ENCODE results near the gene OR51M1.
A peak's percentile ranks its signal among the peaks of the same experiment; 100 is the strongest.
"Not testable (repeated sequence)": the region's sequence is repeated elsewhere in the genome, so short reads cannot be mapped to it uniquely, and the experiment has no call there.

OR51M1 gene

GRCh38 chr11:5383576-5383975 is at the start of gene OR51M1:
OR51M1 (plus strand) TSS chr11:5383812; CDS start chr11:5389399, 5,587 bp downstream.
- no peak for DNase-seq (ENCODE audit: low read depth in 1 of 2, low spot score in 1 of 2)

GRCh38 chr11:5335170-5335569 is 48.4 kb upstream of the OR51M1 start:
- DNase-seq (ENCODE audit: low read depth in 1 of 2, low spot score in 1 of 2): no peak

- no peak for DNase-seq (ENCODE audit: low read depth in 1 of 2, low spot score in 1 of 2)
Measured at GRCh38 chr11:5336331-5336730, 47.3 kb upstream of the OR51M1 start.

GRCh38 chr11:5337253-5337652 is 46.4 kb upstream of the OR51M1 start:
- not testable (repeated sequence) for DNase-seq (ENCODE audit: low read depth in 1 of 2, low spot score in 1 of 2)

GRCh38 chr11:5339771-5340322 is 43.8 kb upstream of the OR51M1 start:
- DNase-seq (ENCODE audit: low read depth in 1 of 2, low spot score in 1 of 2): no peak

- DNase-seq (ENCODE audit: low read depth in 1 of 2, low spot score in 1 of 2): no peak
Measured at GRCh38 chr11:5343474-5344335, 39.9 kb upstream of the OR51M1 start, which contains the start of gene OR51B5. OR51B5 (minus strand) TSS chr11:5343524; CDS start chr11:5343524, 0 bp downstream.

GRCh38 chr11:5345831-5346230 is 37.8 kb upstream of the OR51M1 start:
- DNase-seq (ENCODE audit: low read depth in 1 of 2, low spot score in 1 of 2): no peak

- DNase-seq (ENCODE audit: low read depth in 1 of 2, low spot score in 1 of 2): no peak
Measured at GRCh38 chr11:5348551-5349194, 34.9 kb upstream of the OR51M1 start.

GRCh38 chr11:5349550-5349949 is 34.1 kb upstream of the OR51M1 start:
- DNase-seq (ENCODE audit: low read depth in 1 of 2, low spot score in 1 of 2): no peak

GRCh38 chr11:5351208-5351607 is 32.4 kb upstream of the OR51M1 start, which contains the start of gene OR51B6:
OR51B6 (plus strand) TSS chr11:5351508; CDS start chr11:5351508, 0 bp downstream.
- no peak for DNase-seq (ENCODE audit: low read depth in 1 of 2, low spot score in 1 of 2)

GRCh38 chr11:5356031-5356430 is 27.6 kb upstream of the OR51M1 start:
- DNase-seq (ENCODE audit: low read depth in 1 of 2, low spot score in 1 of 2): not testable (repeated sequence)

GRCh38 chr11:5362017-5362625 is 21.5 kb upstream of the OR51M1 start:
- DNase-seq (ENCODE audit: low read depth in 1 of 2, low spot score in 1 of 2): no peak

GRCh38 chr11:5363679-5364078 is 19.9 kb upstream of the OR51M1 start:
- DNase-seq (ENCODE audit: low read depth in 1 of 2, low spot score in 1 of 2): no peak

- DNase-seq (ENCODE audit: low read depth in 1 of 2, low spot score in 1 of 2): no peak
Measured at GRCh38 chr11:5364214-5364613, 19.4 kb upstream of the OR51M1 start.

- DNase-seq (ENCODE audit: low read depth in 1 of 2, low spot score in 1 of 2): not testable (repeated sequence)
Measured at GRCh38 chr11:5366365-5366764, 17.2 kb upstream of the OR51M1 start.

GRCh38 chr11:5366856-5367255 is 16.8 kb upstream of the OR51M1 start:
- DNase-seq (ENCODE audit: low read depth in 1 of 2, low spot score in 1 of 2): no peak

GRCh38 chr11:5367448-5368074 is 16.1 kb upstream of the OR51M1 start:
- no peak for DNase-seq (ENCODE audit: low read depth in 1 of 2, low spot score in 1 of 2)

GRCh38 chr11:5368502-5369043 is 15.0 kb upstream of the OR51M1 start:
- DNase-seq (ENCODE audit: low read depth in 1 of 2, low spot score in 1 of 2): no peak

- DNase-seq (ENCODE audit: low read depth in 1 of 2, low spot score in 1 of 2): no peak
Measured at GRCh38 chr11:5369789-5370188, 13.8 kb upstream of the OR51M1 start.

- peak in 1 of 2 donors; percentile 2 for DNase-seq (ENCODE audit: low read depth in 1 of 2, low spot score in 1 of 2)
Measured at GRCh38 chr11:5380740-5381342, 2.8 kb upstream of the OR51M1 start.

All from activated CD4-positive, alpha-beta T cell treated with anti-CD3 and anti-CD28 coated beads, Interleukin-2, amount 50 U/mL, for 24 hours (primary cell).